Activated CD4-positive, alpha-beta T cell treated with anti-CD3 and anti-CD28 coated beads, Interleukin-2, amount 10 ng/mL, durations not matched to agents 24 days and 14 days (primary cell): Measurements from ENCODE around the gene SESN1. TPM values are rescaled to one million over a fixed set of nuclear protein-coding genes. Genes with fewer than 3 reads are reported as not detected.
"Not testable (repeated sequence)": the region's sequence is repeated elsewhere in the genome, so short reads cannot be mapped to it uniquely, and the experiment has no call there.

Experiments
- DNase-seq: peaks from one replicate; pipeline ENCODE4 v3.0.0; 2022
- H3K27ac Mint-ChIP-seq: one replicate; pipeline ENCODE4 v1.8.0; 2022; ENCODE audit warnings: mild to moderate bottlenecking, mixed read lengths
- H3K27me3 Mint-ChIP-seq: one replicate; pipeline ENCODE4 v1.8.0; 2022; ENCODE audit warnings: mixed read lengths
- H3K36me3 Mint-ChIP-seq: one replicate; pipeline ENCODE4 v1.8.0; 2022; ENCODE audit warnings: low read depth, mild to moderate bottlenecking, mixed read lengths
- H3K4me1 Mint-ChIP-seq: one replicate; pipeline ENCODE4 v1.8.0; 2021; ENCODE audit warnings: mixed read lengths
- H3K4me3 Mint-ChIP-seq: one replicate; pipeline ENCODE4 v1.8.0; 2022; ENCODE audit warnings: mild to moderate bottlenecking, moderate library complexity, mixed read lengths
- H3K9me3 Mint-ChIP-seq: one replicate; pipeline ENCODE4 v1.8.0; 2021; ENCODE audit warnings: mixed read lengths
- intact Hi-C: fragments of 100-400 bp; cut with micrococcal nuclease; formaldehyde crosslinking; loops from one replicate; pipeline ENCODE4 v1.15.1; 2023
- total RNA-seq: library from RNA; stranded (reverse); gene quantifications from 2 replicates; pipeline ENCODE4 v1.2.3, GENCODE V29; 2022

SESN1 gene
- total RNA-seq, 1 donor from 2014 or later, result 11.5 TPM

DNA sequence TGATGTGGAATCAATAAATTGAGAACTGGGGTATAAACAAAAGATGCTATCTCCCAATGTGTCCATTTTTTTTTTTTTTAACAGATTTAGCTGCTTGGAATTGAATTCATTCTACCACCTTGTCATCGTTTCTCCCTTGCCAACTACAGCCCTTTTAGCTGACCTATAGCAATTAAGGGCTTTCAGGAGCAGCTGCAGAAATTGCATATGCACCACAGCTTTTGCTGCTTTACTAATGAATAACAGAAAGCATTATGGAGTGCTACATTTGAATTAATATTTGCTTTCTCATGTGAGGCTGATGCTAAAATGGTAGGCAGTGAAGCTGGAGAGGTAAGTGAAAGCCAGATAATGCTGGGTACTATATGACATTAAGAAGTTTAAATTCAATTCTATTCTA is 5.7 kb downstream of the SESN1 start:
- H3K4me3 Mint-ChIP-seq, result no peak overlapping the region
- H3K36me3 Mint-ChIP-seq, result peaks cover 2% of the 10 kb centered on the region
- no peak for DNase-seq
- H3K4me1 Mint-ChIP-seq, result peaks cover 35% of the 10 kb centered on the region
- intact Hi-C loops, result no loop called here
- no peak overlapping the region for H3K27ac Mint-ChIP-seq
- no peaks in the 10 kb centered on the region for H3K9me3 Mint-ChIP-seq
- no peaks in the 10 kb centered on the region for H3K27me3 Mint-ChIP-seq

DNA sequence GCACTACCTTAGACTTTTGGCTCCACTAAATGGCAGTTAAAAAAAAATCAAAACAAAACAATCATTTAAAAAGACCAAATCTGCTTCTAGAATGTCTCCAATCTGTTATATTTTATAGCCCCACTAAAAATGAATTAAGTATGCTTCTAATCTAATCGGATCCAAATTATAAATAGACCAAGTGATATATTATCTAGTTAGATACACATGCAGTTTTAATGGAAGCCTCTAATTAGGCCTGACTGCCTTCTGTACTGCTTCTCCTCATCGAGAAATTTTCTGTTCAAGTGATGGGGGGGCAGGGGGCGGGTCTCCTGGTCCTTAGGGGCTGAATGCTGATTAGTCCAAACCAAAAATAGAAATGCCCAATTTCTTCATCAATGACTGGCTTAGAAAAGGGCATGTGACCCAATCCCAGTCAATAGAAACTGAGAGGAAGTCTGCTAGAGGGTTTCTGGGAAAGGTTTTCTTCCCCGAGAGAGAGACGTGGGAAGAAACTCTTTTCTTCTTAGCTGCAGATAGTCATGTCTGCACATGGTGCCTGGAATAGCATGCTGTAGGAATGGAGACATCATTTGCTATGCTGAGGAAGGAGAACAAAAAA is 6.9 kb downstream of the SESN1 start:
- peaks cover 28% of the 10 kb centered on the region for H3K4me1 Mint-ChIP-seq
- intact Hi-C loops, result no loop called here
- DNase-seq, result no peak
- no peak overlapping the region for H3K27ac Mint-ChIP-seq
- no peaks in the 10 kb centered on the region for H3K9me3 Mint-ChIP-seq
- H3K36me3 Mint-ChIP-seq, result peaks cover 2% of the 10 kb centered on the region
- H3K4me3 Mint-ChIP-seq, result no peak overlapping the region
- no peaks in the 10 kb centered on the region for H3K27me3 Mint-ChIP-seq

DNA sequence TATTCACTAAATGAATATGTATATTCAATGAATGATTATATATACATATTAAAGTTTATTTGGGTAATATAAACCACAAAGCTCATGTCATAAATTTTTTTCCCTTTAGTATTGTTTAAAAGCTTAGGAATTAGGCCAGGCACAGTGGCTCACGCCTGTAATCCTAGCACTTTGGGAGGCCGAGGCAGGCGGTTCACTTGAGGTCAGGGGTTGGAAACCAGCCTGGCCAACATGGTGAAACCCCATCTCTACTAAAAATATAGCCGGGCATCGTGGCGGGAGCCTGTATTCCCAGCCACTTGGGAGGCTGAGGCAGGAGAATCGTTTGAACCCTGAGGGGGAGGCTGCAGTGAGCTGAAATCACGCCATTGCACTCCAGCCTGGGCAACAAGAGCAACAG is 10.5 kb downstream of the SESN1 start:
- DNase-seq, H3K27me3 Mint-ChIP-seq, H3K27ac Mint-ChIP-seq, intact Hi-C loops, H3K36me3 Mint-ChIP-seq, H3K4me3 Mint-ChIP-seq, H3K9me3 Mint-ChIP-seq, H3K4me1 Mint-ChIP-seq: not testable (repeated sequence)

DNA sequence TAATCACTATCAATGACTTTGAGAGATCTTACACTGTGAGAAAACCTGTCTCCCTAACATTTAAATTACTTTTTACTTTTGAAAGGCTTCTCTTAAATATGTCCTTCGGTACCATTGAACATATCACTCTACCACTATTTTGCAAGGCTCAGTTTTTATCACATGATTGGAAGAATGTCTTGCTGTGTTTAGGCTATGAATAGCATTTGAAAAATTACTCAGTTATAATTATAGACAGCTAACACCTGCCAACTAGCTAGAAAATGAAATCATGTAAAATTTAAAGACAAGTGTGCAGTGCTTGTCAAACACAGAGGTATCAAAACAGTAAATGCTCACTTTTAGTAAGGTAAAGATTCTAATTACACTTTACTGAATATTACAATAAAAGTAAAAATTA is 11.0 kb downstream of the SESN1 start:
- DNase-seq, result no peak
- peaks cover 2% of the 10 kb centered on the region for H3K36me3 Mint-ChIP-seq
- no peak overlapping the region for H3K4me3 Mint-ChIP-seq
- no peaks in the 10 kb centered on the region for H3K9me3 Mint-ChIP-seq
- H3K27ac Mint-ChIP-seq, result no peak overlapping the region
- H3K4me1 Mint-ChIP-seq, result peaks cover 3% of the 10 kb centered on the region
- intact Hi-C loops, result no loop called here
- peaks cover 2% of the 10 kb centered on the region for H3K27me3 Mint-ChIP-seq

DNA sequence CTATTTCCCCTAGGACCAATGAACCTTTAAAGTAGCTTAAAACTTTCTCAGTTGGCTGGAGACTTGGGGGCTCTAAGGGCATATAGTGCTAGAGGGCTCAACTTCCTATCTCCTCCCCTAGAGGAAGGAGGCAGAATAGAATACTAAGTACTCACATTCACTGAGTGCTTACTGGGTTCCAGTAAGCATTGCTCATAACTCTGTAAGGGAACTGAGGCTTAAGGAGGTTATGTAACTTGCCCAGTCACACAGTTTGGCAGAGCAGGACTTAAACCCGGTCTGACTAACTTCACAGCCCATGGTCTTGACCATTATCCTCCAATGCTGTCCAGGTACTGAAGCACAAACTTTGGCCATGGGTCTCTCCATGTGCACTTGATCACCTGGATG is 12.5 kb downstream of the SESN1 start:
- Mint-ChIP-seq H3K4me3 (no peak overlapping the region), H3K27me3 (peaks cover 3% of the 10 kb centered on the region), H3K36me3 (peaks cover under 1% of the 10 kb centered on the region), H3K4me1 (peaks cover under 1% of the 10 kb centered on the region), H3K9me3 (no peaks in the 10 kb centered on the region), H3K27ac (no peak overlapping the region)
- intact Hi-C loops, result no loop called here
- no peak for DNase-seq

DNA sequence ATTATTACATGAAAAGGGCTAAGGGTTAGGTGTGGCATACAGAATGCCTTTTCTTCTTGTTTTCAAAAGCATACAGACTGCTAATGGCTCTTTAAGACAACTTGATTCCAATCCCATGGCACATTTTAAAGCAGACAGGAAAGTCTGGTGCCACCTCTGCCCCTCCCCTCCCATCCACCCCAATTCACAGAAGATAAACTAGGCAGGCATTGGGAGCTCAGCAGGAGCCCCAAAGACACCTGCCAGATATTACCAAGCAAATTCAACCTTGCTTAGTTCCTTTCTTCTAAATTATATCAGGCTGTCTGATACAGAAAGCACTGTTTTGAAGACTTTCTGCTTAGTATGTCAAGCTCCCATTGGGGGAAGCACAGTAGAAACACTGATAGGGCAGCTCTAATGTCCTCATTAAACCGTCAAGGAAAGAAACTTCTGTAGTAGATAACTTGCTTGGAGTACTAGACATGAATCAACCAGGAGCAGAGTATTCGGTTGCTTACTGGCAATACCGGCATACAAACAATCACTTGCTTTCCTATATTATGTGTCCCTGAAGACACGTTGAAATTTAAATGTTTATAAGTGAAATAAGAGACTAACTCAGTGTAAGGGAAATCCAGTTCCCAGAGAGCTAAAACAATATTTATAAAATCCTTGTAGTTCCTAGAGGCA is 13.0 kb downstream of the SESN1 start:
- intact Hi-C loops, result no loop called here
- Mint-ChIP-seq H3K9me3 (no peaks in the 10 kb centered on the region), H3K4me3 (no peak overlapping the region)

DNA sequence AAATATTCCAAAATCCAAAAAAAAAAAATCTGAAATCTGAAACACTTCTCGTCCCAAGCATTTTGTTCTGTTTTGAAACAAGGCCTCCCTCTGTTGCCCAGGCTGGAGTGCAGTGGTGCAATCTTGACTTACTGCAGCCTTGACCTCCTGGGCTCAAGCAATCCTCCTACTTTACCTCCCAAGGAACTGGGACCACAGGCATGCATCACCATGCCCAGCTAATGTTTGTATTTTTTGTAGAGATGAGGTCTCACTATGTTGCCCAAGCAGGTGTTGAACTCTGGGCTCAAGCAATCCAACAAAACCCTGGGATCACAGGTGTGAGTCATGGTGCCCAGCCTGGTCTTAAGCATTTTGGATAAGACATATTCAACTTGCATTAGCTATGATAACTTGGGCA is 13.6 kb downstream of the SESN1 start:
- Mint-ChIP-seq H3K4me3 (no peak overlapping the region), H3K27me3 (peaks cover 3% of the 10 kb centered on the region), H3K4me1 (no peaks in the 10 kb centered on the region), H3K36me3 (no peaks in the 10 kb centered on the region), H3K9me3 (no peaks in the 10 kb centered on the region), H3K27ac (no peak overlapping the region)
- DNase-seq, result no peak
- intact Hi-C loops, result no loop called here

More for the DNA sequence above, 13.0 kb downstream of the SESN1 start:
- Mint-ChIP-seq H3K27me3 (peaks cover 3% of the 10 kb centered on the region), H3K4me1 (no peaks in the 10 kb centered on the region), H3K36me3 (no peaks in the 10 kb centered on the region), H3K27ac (no peak overlapping the region)
- no peak for DNase-seq

DNA sequence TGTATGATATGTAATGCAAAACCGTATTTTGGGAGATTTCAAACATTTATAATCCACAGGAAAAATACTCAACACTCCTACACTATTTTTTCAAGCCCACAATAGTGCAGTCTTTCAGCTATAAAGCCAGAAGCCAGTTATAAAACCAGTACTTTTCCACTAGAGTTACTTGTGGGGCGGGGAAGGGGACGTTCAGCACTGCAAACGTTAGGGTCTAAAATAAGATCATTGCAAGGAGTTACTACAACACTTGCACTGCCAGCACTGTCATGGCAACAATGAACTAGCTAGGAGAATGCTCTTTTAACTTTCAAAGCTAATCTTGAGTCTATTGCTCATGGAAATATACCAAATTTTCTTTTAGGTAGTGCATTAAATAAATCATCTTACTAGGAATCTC is 14.7 kb downstream of the SESN1 start:
- intact Hi-C loops, result no loop called here
- H3K4me1 Mint-ChIP-seq, result no peaks in the 10 kb centered on the region
- no peaks in the 10 kb centered on the region for H3K36me3 Mint-ChIP-seq
- H3K4me3 Mint-ChIP-seq, result no peak overlapping the region
- H3K9me3 Mint-ChIP-seq, result no peaks in the 10 kb centered on the region
- H3K27me3 Mint-ChIP-seq, result peaks cover 8% of the 10 kb centered on the region
- DNase-seq, result peak; percentile 35
- no peak overlapping the region for H3K27ac Mint-ChIP-seq

DNA sequence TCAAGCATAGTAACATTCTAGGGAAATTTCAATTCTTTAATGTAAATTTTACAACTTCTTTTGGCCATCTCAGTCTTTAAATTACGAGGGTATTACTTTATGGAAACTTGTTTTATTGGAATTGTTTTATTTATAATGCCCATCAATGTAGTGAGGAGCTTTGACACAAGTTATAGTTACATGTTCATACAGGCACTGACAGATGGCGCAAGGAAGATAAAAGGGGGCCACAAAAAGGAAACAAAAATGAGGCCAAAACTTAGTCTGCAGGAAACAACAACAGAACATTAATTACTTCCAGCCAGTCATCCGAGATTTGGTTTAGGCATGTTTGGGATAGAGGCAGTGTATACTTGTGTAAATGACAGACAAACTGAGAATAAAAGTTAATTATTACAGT is 18.3 kb downstream of the SESN1 start:
- Mint-ChIP-seq H3K4me1 (peaks cover 9% of the 10 kb centered on the region), H3K9me3 (no peaks in the 10 kb centered on the region), H3K27ac (no peak overlapping the region), H3K27me3 (peaks cover 12% of the 10 kb centered on the region), H3K36me3 (no peaks in the 10 kb centered on the region), H3K4me3 (no peak overlapping the region)
- DNase-seq, result no peak
- intact Hi-C loops, result no loop called here

DNA sequence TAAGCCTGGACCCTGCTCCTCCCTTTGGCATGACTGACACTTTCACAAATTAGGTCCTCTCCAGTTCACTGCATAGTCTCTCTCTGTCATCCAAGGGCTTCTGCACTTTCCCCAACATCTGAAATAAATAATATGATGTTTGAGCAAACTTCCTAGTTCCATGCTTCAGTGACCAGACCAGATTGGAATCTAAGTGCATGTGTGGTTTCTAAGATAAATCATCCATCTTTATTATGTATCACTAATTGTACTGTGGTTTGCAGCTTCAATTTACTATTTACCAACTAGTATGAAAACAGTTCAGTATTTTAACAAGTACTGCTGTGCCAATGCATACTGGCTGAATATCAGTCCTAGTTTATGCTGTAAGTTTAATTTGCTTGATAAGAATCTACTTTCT is 18.7 kb downstream of the SESN1 start:
- peaks cover 10% of the 10 kb centered on the region for H3K27me3 Mint-ChIP-seq
- H3K4me3 Mint-ChIP-seq, result no peak overlapping the region
- H3K27ac Mint-ChIP-seq, result no peak overlapping the region
- no peaks in the 10 kb centered on the region for H3K36me3 Mint-ChIP-seq
- no peak for DNase-seq
- peaks cover 13% of the 10 kb centered on the region for H3K4me1 Mint-ChIP-seq
- intact Hi-C loops, result no loop called here
- no peaks in the 10 kb centered on the region for H3K9me3 Mint-ChIP-seq

DNA sequence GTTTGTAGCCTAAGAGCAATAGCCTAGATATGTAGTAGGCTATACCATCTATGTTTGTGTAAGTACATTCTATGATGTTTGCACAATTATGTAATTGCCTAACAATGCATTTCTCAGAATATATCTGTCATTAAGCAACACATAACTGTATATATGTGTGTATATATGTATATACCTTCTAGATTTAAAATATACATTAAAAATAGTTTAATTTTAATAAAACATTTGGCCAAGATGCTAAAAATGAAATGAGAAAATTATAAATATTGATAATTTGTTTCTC is 20.6 kb downstream of the SESN1 start:
- Mint-ChIP-seq H3K4me3 (no peak overlapping the region), H3K36me3 (no peaks in the 10 kb centered on the region), H3K27ac (no peak overlapping the region), H3K9me3 (no peaks in the 10 kb centered on the region), H3K27me3 (peaks cover 10% of the 10 kb centered on the region), H3K4me1 (peaks cover 17% of the 10 kb centered on the region)
- no peak for DNase-seq
- intact Hi-C loops, result loop anchor here (5.0 kb wide), 3 partner anchors 67 to 517 kb away; no protein-coding TSS in a partner anchor

DNA sequence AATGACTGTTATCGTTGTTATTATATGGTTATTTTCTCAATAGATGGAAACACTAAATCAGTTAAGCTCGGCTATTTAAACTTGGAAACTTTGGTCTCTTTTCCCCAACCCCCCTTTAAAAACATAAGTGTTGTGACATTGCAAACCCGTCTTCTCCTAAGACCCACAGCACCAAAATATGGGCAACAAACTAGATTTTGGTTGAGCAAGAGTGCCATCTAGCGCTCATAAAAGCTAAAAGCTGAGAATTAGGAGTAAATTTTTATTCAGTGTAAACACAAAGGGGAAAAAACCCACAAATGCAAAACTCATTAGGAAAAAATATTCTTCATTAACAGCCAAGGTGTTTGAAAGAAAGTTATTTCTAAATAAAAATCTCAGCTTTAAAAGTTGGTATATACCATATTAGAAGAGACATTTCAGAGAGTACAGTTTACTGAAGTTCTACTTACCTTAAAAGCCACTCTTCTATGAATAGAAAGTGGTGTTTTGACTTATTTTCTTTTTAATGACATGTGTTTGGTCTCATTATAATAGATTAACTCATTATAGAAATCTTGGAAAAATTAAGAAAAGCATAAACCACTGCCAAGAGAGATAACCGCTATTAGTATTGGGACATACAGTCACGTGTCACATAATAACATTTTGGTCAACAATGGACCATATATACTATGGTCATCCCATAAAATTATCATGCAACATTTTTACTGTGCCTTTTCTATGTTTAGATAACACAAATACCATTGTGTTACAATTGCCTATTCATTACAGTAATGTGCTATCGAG is 21.1 kb downstream of the SESN1 start:
- intact Hi-C loops, result loop anchor here (1.0 to 5.0 kb wide), 8 partner anchors 66 to 531 kb away; no protein-coding TSS in a partner anchor
- no peaks in the 10 kb centered on the region for H3K36me3 Mint-ChIP-seq
- no peaks in the 10 kb centered on the region for H3K9me3 Mint-ChIP-seq
- DNase-seq, result peak; percentile 88
- no peak overlapping the region for H3K4me3 Mint-ChIP-seq
- H3K4me1 Mint-ChIP-seq, result peaks cover 17% of the 10 kb centered on the region
- no peak overlapping the region for H3K27ac Mint-ChIP-seq
- H3K27me3 Mint-ChIP-seq, result peaks cover 10% of the 10 kb centered on the region

DNA sequence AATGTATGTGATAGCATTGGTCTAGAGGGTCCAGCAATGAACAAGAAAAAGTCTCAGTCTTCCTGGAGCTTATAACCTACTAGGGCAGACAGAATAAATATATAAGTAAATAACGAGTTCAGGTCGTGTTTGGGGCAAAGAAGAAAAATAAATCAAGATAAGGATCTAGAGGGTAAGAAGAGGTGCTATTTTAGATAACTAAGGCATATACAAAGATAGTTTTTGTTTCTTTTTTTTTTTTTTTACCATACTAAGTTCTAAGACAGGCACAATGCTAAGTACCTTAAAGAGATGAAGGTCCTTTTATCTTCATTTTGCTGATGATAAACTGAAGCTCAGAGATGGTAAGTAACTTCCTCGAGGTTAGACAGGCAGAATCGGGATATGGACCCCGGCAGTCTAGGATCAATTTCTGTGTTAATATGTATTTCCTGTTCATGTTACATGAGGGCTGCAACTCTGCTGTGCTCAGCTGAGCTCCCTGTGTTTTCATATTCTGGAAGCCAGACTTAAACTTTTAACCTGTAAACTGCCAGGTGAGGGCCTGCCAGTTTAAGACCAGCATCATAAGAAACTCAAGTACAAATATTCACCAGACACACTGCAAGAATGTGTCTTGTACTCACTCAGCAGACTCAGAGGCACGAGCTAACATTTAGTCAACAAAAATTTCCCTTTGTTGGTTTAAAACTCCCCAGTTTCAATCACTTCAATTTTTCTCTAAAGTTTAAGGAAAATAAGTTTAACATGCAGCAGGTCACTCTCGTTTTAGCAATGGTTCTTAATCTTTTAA is 23.3 kb downstream of the SESN1 start:
- no peak overlapping the region for H3K27ac Mint-ChIP-seq
- H3K27me3 Mint-ChIP-seq, result peaks cover 9% of the 10 kb centered on the region
- H3K36me3 Mint-ChIP-seq, result no peaks in the 10 kb centered on the region
- intact Hi-C loops, result loop anchor here (5.0 kb wide), 3 partner anchors 64 to 514 kb away; no protein-coding TSS in a partner anchor
- DNase-seq, result peak; percentile 51
- no peak overlapping the region for H3K4me3 Mint-ChIP-seq
- H3K9me3 Mint-ChIP-seq, result no peaks in the 10 kb centered on the region
- H3K4me1 Mint-ChIP-seq, result peaks cover 19% of the 10 kb centered on the region

DNA sequence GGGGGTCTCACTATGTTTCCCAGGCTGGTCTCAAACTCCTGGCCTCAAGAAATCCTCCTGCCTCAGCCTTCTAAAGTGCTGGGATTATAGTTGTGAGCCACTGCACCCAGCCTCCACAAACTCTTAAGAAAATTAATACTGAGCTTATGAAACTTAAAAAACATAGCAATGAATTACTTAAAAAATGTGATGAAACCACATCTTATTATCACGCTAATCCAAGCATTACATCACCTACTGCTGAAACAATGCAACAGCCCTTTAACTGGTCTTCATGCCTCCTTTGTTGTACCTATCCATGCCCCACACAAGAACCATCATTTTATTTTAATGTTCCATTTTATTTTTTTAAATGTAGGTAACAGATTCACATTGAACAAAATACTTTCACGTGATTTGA is 24.9 kb downstream of the SESN1 start:
- Mint-ChIP-seq H3K9me3 (no peaks in the 10 kb centered on the region), H3K27ac (no peak overlapping the region), H3K4me3 (no peak overlapping the region), H3K4me1 (peaks cover 19% of the 10 kb centered on the region), H3K36me3 (no peaks in the 10 kb centered on the region), H3K27me3 (peaks cover 3% of the 10 kb centered on the region)
- intact Hi-C loops, result loop anchor here (5.0 kb wide), 3 partner anchors 62 to 512 kb away; no protein-coding TSS in a partner anchor
- no peak for DNase-seq
